Activated gamma-delta T cell (primary cell): ENCODE data around the gene CELSR1.

Source experiments
- DNase-seq: peaks from one replicate; lab custom pipeline; 2025; lab: John Stamatoyannopoulos, UW

Gene CELSR1

GRCh38 chr22:46362203-46362933, 175.1 kb downstream of the CELSR1 start:
- DNase-seq: no peak

- DNase-seq: no peak
These were observed 175.6 kb downstream of the CELSR1 start for GRCh38 chr22:46361826-46362202.

GRCh38 chr22:46360891-46361290, 176.5 kb downstream of the CELSR1 start:
- DNase-seq: no peak

GRCh38 chr22:46360097-46360496, 177.3 kb downstream of the CELSR1 start:
- no peak for DNase-seq

- no peak for DNase-seq
These were observed 178.1 kb downstream of the CELSR1 start for GRCh38 chr22:46359362-46359761.

- DNase-seq: no peak
These were observed 178.7 kb downstream of the CELSR1 start for GRCh38 chr22:46358766-46359165.

GRCh38 chr22:46357711-46358520, 179.5 kb downstream of the CELSR1 start:
- no peak for DNase-seq

GRCh38 chr22:46356496-46357480, 180.6 kb downstream of the CELSR1 start:
- DNase-seq: no peak

GRCh38 chr22:46355996-46356471, 181.4 kb downstream of the CELSR1 start:
- DNase-seq: no peak

- DNase-seq: no peak
These were observed 181.9 kb downstream of the CELSR1 start for GRCh38 chr22:46355369-46355995.

- DNase-seq: no peak
These were observed 182.5 kb downstream of the CELSR1 start for GRCh38 chr22:46354993-46355305.

- no peak for DNase-seq
These were observed 183.0 kb downstream of the CELSR1 start for GRCh38 chr22:46354176-46354992.

GRCh38 chr22:46353483-46354105, 183.8 kb downstream of the CELSR1 start:
- no peak for DNase-seq

GRCh38 chr22:46352691-46353386, 184.6 kb downstream of the CELSR1 start:
- no peak for DNase-seq

GRCh38 chr22:46352276-46352675, 185.1 kb downstream of the CELSR1 start:
- DNase-seq: no peak

GRCh38 chr22:46351767-46352166, 185.7 kb downstream of the CELSR1 start:
- DNase-seq: no peak

- DNase-seq: no peak
These were observed 186.2 kb downstream of the CELSR1 start for GRCh38 chr22:46351131-46351735.

GRCh38 chr22:46350646-46351045, 186.8 kb downstream of the CELSR1 start:
- DNase-seq: no peak

- no peak for DNase-seq
These were observed 187.3 kb downstream of the CELSR1 start for GRCh38 chr22:46350121-46350520.
